NCI-H2227 (cell line): ENCODE results near the gene DBF4B.
A peak's percentile ranks its signal among the peaks of the same experiment; 100 is the strongest.
"Not testable (repeated sequence)": the region's sequence is repeated elsewhere in the genome, so short reads cannot be mapped to it uniquely, and the experiment has no call there.

Experiments used
- DNase-seq: peaks from one replicate; lab custom pipeline; 2025; ENCODE audit not compliant: unreplicated experiment; lab: John Stamatoyannopoulos, UW

Gene DBF4B

DNA sequence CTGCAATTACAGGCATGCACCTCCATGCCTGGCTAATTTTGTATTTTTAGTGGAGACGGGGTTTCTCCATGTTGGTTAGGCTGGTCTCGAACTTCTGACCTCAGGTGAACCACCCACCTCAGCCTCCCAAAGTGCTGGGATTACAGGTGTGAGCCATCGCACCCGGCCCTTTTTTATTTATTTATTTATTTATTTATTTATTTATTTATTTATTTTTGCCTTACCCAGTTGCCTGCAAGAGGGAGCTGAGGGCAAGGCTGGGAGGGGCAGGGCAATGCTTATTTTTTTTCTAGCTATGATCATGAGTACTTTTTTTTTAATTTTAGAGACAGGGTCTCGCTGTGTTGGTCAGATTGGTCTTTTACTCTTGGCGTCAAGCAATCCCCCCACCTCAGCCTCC lies 17.7 kb downstream of the DBF4B start:
- DNase-seq = not testable (repeated sequence)

GRCh38 chr17:44733753-44734152 lies 25.3 kb downstream of the DBF4B start:
- peak; percentile 33 for DNase-seq

- no peak for DNase-seq
Observed at GRCh38 chr17:44734272-44734671, 25.8 kb downstream of the DBF4B start.

GRCh38 chr17:44736551-44737240 lies 28.2 kb downstream of the DBF4B start:
- DNase-seq = no peak

DNA sequence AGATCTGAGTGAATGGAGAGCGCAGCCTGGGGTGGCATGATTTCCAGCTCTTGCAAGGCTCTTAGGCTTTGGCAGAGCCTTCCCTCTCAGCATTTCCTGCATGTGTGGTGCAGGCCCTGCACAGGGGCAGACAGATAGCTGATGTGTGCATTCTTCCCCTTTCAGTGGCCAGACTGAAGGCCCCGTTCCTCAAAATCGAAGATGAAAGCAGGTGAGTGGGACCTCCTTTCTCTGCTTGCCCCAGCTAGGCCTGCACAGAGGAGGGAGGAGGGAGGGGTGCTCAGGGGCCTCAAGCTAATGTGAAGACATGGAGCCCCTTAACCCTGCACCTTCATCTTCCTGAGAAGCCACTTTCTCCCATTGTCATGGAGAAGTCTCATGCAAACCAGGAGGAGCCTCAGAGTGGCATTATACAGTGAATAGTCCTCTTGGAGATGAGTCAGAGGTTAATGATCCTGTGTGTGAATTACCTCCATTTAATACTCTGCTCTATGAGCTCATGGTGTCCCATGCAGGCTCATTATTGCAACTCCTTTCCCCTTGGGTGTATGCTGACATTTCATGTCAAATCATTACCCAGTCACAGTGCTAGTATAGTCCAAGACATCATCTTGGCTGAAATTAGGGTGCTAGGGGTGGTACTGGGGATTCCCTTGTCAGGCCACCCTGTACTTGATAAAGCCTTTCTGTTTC lies 29.9 kb downstream of the DBF4B start:
- peak; percentile 22 for DNase-seq

DNA sequence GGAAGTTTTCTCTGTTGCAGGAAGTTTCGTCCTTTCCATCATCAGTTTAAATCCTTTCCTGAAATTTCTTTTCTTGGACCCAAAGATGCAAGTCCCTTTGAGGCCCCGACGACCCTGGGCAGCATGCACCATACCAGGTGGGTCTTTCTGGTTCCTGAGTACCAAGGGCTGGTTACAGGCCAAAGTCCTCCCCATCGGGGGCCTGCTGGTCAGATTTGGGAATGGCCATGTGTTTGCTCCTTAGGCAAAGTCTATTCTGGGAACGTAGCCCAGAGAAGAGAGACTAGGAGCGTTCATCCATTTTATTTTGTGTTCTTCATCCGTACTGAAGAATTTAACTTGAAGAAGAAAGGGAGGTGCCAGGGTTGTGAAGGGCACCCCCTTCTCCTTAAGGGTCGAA lies 32.9 kb downstream of the DBF4B start:
- no peak for DNase-seq

- DNase-seq = no peak
Observed at GRCh38 chr17:44745301-44745700, 36.8 kb downstream of the DBF4B start.

DNA sequence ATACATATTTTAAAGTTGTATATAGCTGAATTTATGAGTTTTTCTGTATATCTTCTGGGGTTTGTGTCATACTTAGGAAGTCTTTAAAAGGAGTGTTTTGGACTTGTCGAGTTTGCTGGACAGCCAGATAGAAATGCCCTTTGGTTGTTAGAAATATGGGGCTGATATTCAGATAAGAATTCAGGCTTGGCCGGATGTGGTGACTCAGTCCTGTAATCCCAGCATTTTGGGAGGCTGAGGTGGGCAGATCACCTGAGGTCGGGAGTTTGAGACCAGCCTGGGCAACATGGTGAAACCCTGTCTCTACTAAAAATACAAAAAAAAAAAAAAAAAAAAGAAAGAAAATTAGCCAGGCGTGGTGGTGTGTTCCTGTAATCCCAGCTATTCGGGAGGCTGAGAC lies 37.3 kb downstream of the DBF4B start:
- not testable (repeated sequence) for DNase-seq

DNA sequence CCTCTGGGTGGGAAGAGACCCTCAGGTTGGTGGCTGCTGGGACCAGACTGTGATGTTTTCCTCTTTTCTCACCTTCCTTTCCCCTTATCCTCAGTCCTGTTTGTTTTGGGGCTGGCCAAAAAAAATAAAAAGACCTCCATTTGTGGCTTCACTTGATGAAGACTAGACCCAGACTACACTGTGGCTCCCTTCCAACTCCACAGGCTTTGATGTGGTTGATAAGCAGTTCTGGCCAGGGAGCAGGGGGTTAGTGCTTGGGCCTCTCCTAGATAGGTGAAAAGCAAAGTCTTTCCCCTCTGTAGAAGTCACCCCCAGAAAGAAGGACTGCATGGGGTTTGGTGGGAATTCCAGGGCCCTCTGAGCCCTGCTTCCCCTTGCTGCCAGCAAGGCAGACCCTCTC lies 39.1 kb downstream of the DBF4B start:
- no peak for DNase-seq

DNA sequence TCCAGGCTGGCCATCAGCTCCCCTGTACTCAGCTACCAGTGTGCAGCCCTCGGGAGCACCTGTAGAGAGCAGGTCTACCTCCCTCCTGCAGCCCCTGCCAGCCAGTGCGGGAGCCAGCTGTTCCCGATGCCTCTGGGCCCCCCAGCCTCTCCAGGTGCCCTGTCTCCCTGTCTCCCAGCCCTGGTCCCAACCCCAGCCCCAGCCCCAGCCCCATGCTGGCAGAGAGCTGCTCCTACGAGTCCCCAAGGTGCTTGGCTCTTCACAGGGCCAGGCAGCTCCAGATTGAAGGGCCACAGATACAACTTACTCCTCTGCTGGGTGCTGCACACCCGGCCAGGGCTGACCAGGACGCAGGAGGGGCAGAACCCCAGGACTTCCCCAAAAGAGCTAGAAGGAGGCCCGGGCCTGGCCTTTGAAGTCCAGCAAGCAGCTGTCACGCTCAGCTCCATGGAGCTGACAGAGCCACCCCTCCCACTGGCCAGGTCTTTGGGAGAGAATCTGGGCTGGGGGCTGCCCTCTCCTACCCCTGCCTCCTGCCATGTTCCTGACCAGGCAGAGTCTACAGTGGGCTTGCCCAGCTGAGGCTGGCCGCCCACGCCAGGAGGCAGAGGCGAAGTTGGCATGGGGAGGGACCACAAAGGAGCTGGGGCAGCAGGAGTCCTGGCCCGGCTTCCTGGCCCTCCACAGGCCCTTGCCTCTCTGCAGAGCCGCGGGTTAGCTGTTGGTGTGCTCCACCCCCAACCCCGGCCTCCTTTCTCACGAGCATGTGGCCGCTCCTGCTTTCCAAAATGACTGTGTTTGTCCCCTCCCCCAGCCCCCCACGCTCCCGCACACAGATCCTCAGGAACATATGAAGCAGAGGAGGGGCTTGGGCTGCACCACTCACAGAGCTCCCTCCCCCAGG lies 40.9 kb downstream of the DBF4B start:
- DNase-seq = no peak

DNA sequence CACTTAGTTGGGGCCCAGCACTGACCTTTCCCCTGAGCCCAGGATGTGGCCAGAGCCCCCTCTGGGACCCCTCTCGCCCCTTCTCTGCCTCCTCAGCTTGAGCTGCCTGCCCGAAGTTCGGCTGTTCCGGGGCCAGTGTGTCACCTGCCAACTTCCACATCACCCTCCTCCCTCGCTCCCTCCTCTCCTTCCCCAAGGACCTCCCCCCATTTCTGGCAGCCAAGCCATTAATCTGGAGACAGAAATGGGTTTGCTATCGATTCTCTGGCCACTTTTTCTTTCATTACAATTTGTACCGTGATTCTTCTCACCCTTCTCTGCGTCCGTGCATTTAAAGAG lies 41.5 kb downstream of the DBF4B start:
- DNase-seq = no peak

- DNase-seq = no peak
Observed at GRCh38 chr17:44751331-44751730, 42.9 kb downstream of the DBF4B start.

DNA sequence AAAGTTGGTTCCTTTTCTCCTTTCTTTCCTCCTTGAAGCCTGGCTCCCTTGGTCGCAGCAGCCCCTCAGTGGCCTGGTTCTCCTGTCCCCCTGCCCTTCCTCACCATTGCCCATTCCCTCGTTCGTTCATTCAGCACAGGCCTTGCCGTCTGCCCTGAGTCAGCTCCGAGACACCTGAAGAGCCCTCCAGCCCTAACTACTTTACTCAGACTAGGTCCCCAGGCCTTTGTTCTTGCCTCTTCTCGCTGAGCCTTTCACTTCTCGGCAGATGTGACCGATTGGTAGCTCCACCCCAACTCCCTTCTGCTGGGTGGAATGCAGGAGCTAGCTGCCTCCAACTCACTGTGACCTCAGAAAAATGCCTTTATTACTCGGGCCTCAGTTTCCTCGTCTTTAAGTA lies 43.3 kb downstream of the DBF4B start:
- DNase-seq = no peak

GRCh38 chr17:44752953-44753861 lies 44.7 kb downstream of the DBF4B start:
- no peak for DNase-seq

DNA sequence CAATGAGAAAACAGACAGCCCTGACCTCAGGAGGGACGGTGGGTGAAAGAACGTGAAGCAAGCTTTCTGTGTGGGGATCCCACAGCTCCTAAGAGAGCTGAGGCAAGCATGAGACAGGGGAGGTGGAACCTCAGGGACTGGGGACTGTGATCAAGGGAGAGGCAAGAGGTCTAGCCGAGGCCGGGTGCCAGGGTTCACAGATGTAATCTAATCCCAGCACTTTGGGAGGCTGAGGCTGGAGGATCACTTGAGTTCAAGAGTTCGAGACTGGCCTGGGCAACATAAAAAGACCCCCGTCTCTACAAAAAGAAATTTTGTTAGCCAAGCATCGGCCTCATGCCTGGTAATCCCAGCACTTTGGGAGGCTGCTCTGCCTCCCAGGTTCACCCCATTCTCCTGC lies 45.8 kb downstream of the DBF4B start:
- DNase-seq = no peak

GRCh38 chr17:44755180-44755579 lies 46.7 kb downstream of the DBF4B start:
- DNase-seq = not testable (repeated sequence)

DNA sequence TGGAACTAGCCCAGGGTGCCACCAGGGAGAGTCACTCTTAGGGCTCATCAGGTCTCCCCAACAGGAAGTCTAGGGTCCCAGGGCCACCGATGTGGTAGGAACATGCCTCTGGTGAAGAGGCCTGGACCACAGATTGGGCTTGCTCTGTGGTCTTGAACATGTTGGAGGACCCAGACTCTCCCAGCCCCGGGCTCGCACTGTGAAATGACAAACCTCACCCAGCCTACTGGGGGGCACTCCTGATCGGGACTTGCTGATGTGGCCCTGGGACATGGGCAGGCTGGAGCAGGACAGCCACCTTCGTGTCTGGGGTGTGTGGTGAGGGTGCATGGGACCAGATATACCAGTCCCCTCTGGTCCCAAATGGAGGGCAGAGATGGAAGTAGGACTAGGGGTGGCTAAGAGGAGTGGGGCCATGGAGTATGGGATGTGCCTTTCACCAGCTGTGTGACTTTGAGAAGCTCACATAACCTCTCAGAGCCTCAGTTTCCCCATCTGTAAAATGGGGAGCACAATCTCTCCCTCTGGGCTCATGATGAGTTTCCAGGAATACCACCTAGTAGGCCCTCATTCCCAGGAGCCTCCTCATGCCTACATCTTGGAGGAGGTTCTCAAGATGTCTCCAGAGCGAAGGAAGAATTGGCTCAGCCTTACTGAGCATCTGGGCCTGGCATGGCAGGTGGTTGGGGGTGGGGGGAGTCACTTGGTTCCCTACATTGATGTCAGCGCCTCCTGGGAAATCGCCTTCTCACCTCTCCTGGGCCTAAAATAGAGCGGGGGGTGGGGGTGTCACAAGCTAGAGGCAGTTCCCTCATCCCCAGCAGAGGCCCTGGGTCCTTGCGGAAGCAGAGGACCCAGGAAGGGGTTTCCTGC lies 48.8 kb downstream of the DBF4B start:
- DNase-seq = no peak

GRCh38 chr17:44757918-44758413 lies 49.5 kb downstream of the DBF4B start:
- no peak for DNase-seq

GRCh38 chr17:44758414-44759085 lies 50.1 kb downstream of the DBF4B start, which contains the start of gene ADAM11:
ADAM11 (plus strand) TSS chr17:44758988; CDS start chr17:44759200, 212 bp downstream.
- peak; percentile 57 for DNase-seq
